ENCODE data around the gene MTOR.
"Not testable (repeated sequence)": the region's sequence is repeated elsewhere in the genome, so short reads cannot be mapped to it uniquely, and the experiment has no call there.

Gene MTOR

GRCh38 chr1:11144570-11145256 lies 117.6 kb downstream of the MTOR start:
- no peak for DNase-seq

DNA sequence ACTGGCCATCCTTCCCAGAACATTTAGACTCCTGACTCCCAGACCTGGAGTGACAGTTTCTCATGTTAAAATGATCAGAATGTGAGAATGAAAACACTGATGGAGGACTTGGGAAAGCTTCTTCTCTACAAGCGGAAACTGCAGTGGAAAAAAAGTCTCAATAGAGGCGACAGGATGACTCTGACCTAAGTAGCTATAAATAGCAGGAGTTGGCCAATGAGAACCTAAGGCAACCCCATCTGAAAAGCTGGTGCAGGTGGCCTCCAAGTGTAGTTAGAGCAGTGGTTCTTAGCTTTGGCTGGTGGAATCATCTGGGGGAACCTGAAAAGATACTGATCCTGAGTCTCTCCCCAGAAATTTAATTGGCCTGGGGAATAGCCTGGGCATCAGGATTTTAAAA lies 118.4 kb downstream of the MTOR start:
- DNase-seq = no peak

DNA sequence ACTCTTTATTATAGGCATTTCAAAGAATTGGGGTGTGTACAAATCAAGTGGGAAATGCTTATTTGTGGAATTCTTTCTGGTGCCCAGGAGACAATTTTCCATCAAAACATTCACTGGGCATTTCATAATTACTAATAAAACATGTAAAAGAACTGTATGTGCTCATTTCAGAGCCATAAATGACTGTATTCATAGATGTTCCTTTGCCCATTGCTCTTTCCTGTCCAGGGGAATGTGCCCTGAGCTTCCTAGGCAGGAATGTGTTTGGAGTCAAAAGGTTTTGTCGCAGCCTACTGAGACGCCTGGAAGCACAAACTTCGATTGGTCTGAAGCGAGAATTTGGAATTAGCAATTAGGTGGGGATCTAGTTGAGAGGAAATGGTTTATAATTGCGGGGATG lies 119.0 kb downstream of the MTOR start:
- DNase-seq = no peak

GRCh38 chr1:11142618-11143391 lies 119.5 kb downstream of the MTOR start:
- no peak for DNase-seq

GRCh38 chr1:11138952-11139351 lies 123.4 kb downstream of the MTOR start:
- no peak for DNase-seq

- no peak for DNase-seq
Measured at GRCh38 chr1:11138029-11138428, 124.3 kb downstream of the MTOR start.

DNA sequence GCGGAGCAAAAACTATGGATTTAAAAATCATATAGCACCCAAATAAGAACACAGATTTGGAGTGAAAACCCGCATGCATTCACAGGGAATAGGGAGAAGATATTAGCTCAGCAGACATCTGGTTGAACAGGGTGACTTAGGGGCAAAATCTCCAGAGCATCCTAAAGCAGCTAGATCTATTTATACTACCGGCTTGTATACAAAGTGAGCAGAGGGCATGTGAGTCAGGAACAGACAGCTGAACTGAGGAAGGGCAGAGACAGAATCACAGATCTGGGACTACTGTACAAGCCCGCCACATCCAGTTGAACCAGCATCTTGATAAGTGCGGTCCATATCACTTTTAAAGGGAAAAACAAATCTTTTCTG lies 127.5 kb downstream of the MTOR start:
- DNase-seq = no peak

DNA sequence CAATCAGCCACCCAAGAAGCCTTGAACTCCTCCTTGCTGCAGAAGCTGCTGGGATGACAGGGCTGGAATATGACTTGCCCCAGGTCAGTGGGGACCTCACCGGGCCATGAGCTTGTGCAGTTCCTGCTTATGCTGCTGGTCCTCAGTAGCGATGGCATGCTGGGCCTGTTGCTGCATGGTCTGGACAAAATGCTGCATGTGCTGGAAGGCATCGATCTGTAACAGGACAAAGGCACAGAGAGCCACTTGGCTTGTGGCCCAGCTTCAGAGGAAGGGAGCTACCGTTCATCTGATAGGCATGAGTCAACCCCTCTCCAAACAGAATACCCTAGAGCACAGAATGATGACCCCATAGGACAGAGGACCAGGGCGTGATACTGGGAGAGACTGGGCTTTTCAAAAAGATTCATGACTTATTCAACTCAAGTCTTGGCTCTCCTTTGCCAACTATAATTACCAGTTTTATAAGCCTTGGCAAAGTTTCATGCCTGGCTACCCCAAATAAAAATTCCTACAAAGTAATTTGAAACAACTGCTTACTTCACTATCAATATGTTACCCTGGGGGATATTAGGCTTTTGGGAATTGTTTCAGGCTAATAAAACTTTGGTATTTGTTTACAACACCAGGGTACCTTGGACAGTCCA lies 128.0 kb downstream of the MTOR start:
- DNase-seq = no peak

GRCh38 chr1:11132563-11133293 lies 129.6 kb downstream of the MTOR start:
- DNase-seq = no peak

DNA sequence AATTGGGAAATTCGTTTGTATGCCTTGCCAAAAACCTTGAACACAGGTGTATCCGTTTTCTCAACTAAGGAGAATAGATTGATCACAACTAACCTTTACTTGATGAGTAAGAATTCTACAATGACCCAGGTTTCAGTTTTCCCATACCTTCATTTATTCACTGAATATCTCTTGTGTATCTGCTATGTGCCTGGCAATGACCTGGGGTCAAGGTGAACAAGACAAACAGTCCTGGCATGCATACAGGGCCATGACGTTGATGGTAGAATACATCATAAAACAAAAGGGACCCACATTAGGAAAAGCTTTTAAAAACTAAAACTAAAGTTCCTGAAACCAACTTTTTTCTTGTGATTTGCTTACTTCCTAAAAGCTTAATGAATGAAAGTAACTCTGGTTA lies 130.5 kb downstream of the MTOR start:
- DNase-seq = no peak

DNA sequence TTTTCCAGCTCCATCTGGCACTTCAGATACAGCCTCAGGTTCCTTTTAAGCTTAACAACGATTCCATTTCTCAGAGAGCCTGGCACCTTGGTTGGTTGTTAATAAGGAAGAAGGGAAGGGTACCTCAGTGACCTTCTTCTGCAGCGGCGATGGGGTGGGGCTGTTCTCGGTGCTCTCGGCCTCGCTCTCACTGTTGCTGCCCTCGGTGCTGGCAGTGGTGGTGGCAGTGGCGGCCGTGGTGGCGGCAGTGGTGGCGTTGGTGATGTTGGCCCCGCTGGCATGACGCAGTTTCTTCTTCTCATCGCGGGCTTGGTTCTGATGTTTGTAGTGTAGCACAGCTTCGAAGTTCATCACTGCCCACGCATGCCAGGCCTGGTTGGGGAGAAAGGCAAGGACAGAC lies 131.9 kb downstream of the MTOR start:
- no peak for DNase-seq

DNA sequence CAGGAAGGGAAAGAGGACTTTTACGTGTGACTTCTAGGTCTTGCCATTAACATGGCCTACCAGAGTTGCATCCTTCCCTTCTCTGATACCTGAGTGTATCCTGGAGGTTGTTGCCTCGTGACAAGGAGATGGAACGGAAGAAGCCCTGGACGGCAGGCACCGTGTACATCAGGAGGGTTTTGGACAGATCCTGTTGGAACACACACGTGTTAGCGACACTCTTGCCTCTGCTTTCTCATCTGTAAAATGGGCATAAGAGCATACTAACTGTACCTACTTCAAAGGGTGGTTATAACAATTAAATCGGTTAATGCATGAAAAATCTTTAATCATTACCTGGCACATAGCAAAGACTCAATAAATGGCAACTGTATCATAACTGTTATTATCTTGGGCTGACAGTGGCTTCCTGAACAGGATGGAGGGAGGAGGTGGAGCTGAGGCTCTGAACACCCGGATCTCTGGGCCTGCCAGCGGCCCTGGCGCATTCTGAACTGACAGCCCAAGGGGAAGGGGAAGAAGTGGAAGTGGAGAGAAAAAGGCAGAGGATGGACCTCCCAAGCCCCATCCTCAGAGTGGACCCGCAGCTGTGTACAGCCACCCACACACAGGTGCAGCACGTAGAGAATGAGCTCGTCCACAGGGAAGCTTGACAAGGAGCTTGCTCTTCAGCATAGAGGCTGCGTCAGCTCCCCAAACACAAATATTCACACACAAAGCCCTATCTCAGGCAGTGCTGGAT lies 132.5 kb downstream of the MTOR start:
- DNase-seq = no peak

GRCh38 chr1:11126569-11126968 lies 135.8 kb downstream of the MTOR start:
- no peak for DNase-seq

DNA sequence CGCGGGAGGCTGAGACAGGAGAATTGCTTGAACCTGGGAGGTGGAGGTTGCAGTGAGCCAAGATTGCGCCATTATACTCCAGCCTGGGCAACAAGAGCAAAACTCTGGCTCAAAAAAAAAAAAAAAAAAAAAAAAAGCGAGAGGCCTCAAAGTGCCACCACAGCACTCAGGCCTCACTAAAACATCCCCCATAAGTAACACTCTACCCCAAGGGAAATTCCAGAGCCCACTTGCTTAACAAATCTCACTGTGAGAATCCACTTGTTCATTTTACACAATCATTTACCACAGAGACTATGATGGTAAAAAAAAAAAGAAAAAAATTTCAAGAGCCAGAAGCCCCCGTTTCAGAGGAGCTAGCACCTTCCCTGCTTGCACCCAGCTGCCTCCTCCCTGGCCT lies 136.4 kb downstream of the MTOR start:
- DNase-seq = no peak

- no peak for DNase-seq
Measured at GRCh38 chr1:11124965-11125364, 137.4 kb downstream of the MTOR start.

DNA sequence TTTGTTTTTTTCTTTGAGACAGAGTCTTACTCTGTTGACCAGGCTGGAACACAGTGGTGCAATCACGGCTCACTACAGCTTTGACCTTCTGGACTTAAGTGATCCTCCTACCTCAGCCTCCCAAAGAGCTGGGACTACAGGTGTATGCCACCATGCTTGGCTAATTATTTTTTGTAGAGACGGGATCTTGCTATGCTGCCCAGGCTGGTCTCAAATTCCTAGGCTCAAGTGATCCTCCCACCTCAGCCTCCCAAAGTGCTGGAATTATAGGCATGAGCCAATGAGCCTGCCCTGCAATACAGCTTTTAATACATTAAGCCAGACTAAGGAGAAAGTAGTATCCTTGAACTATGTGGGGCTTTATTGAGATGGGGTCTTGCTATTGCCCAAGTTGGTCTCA lies 146.0 kb downstream of the MTOR start:
- no peak for DNase-seq

DNA sequence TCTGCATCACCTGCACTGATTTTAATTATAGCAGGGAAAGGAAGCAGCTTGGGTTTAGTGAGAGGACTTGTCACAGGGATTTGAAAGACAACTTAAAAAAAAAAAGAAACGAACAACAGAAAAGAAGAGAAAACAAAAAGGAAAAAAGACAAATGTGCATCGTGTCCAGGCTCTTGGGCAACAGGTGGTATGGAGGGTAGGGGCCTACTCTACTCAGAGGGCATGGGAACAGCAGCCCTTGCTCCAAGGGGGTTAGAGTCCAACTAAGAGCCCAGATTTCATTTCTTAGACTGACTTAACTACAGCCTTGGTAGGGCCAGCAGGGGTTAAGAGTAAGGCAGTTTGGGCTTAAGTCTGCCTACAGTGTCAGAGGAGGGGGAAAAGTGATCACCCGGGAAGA lies 147.4 kb downstream of the MTOR start:
- DNase-seq = no peak

GRCh38 chr1:11109047-11109760 lies 153.1 kb downstream of the MTOR start:
- no peak for DNase-seq

DNA sequence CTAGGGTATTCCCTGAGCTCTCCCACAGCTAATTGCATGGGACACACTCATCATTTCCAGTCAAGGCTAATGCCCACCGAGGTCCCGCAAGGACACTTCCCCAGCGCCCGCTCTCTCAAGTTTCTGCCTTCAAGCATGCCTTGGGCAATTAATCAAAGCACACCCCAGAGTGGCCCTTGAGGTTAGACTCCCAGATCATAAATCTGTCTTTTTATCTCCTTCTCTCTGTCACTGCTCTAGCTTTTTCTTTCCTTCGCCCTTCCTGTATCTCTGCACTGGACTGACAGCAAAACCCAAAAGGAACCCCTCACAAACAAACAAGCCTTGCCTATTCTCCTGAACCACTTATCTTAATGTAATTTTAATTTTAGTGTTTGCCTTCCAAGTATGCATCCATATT lies 154.8 kb downstream of the MTOR start:
- DNase-seq = no peak

GRCh38 chr1:11105586-11105985 lies 156.8 kb downstream of the MTOR start:
- DNase-seq = no peak

DNA sequence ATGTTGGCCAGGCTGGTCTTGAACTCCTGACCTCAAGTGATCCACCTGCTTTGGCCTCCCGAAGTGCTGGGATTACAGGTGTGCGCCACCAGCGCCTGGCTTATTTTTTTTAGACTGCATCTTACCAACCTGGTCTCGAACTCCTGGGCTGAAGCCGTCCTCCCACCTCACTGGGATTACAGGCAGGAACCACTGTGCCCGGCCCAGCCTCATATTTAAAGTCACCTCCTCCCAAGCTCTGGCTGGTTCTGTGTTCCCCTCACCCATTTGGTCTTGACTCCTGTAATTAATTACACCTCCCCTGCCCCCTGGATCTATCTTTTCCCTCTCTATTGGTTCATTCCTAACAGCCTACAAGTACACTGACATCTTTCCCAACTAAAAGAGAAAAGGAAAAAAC lies 161.0 kb downstream of the MTOR start:
- no peak for DNase-seq

- DNase-seq = not testable (repeated sequence)
Measured at GRCh38 chr1:11100806-11101205, 161.5 kb downstream of the MTOR start.

Data from activated naive CD4-positive, alpha-beta T cell treated with anti-CD3 and anti-CD28 coated beads, Interleukin-2, amount 50 U/mL, for 16 hours (primary cell).